Measurements from ENCODE around the gene RPP25L. TPM values are rescaled to one million over a fixed set of nuclear protein-coding genes. Genes with fewer than 3 reads are reported as not detected.
A peak's percentile ranks its signal among the peaks of the same experiment; 100 is the strongest.

Gene RPP25L
- total RNA-seq, 1 donor from 2014 or later, result 30.5 TPM

GRCh38 chr9:34579808-34580163, 32.1 kb downstream of the RPP25L start:
- TF ChIP-seq CTCF (IDR thresholded peaks at IDR 0.05; ENCODE audit: unreplicated experiment), result no peak
- Mint-ChIP-seq H3K4me3 (ENCODE audit: low read depth) (no peak overlapping the region), H3K9me3 (ENCODE audit: low read depth) (no peaks in the 10 kb centered on the region), H3K36me3 (ENCODE audit: insufficient read depth) (no peaks in the 10 kb centered on the region), H3K27ac (peak overlapping the region; percentile 65), H3K27me3 (peaks cover 81% of the 10 kb centered on the region), H3K4me1 (ENCODE audit: low read depth) (peaks cover 37% of the 10 kb centered on the region)
- no peak for DNase-seq (ENCODE audit: low spot score, unreplicated experiment)

GRCh38 chr9:34579104-34579807, 32.6 kb downstream of the RPP25L start:
- Mint-ChIP-seq H3K4me1 (ENCODE audit: low read depth) (peaks cover 37% of the 10 kb centered on the region), H3K27ac (no peak overlapping the region), H3K9me3 (ENCODE audit: low read depth) (no peaks in the 10 kb centered on the region), H3K27me3 (peaks cover 79% of the 10 kb centered on the region), H3K36me3 (ENCODE audit: insufficient read depth) (no peaks in the 10 kb centered on the region), H3K4me3 (ENCODE audit: low read depth) (peak overlapping the region; percentile 46)
- no peak for TF ChIP-seq CTCF (IDR thresholded peaks at IDR 0.05; ENCODE audit: unreplicated experiment)
- no peak for DNase-seq (ENCODE audit: low spot score, unreplicated experiment)

- TF ChIP-seq CTCF (IDR thresholded peaks at IDR 0.05; ENCODE audit: unreplicated experiment), result peak; percentile 15
- no peaks in the 10 kb centered on the region for H3K9me3 Mint-ChIP-seq (ENCODE audit: low read depth)
- peak overlapping the region; percentile 44 for H3K4me3 Mint-ChIP-seq (ENCODE audit: low read depth)
- no peaks in the 10 kb centered on the region for H3K36me3 Mint-ChIP-seq (ENCODE audit: insufficient read depth)
- no peak for DNase-seq (ENCODE audit: low spot score, unreplicated experiment)
- peaks cover 38% of the 10 kb centered on the region for H3K4me1 Mint-ChIP-seq (ENCODE audit: low read depth)
- peaks cover 76% of the 10 kb centered on the region for H3K27me3 Mint-ChIP-seq
- H3K27ac Mint-ChIP-seq, result no peak overlapping the region
Measured at GRCh38 chr9:34578241-34579103, 33.4 kb downstream of the RPP25L start.

- no peaks in the 10 kb centered on the region for H3K36me3 Mint-ChIP-seq (ENCODE audit: insufficient read depth)
- no peak for DNase-seq (ENCODE audit: low spot score, unreplicated experiment)
- H3K27ac Mint-ChIP-seq, result no peak overlapping the region
- peaks cover 76% of the 10 kb centered on the region for H3K27me3 Mint-ChIP-seq
- peak overlapping the region; percentile 64 for H3K4me3 Mint-ChIP-seq (ENCODE audit: low read depth)
- H3K9me3 Mint-ChIP-seq (ENCODE audit: low read depth), result no peaks in the 10 kb centered on the region
- peaks cover 38% of the 10 kb centered on the region for H3K4me1 Mint-ChIP-seq (ENCODE audit: low read depth)
- TF ChIP-seq CTCF (IDR thresholded peaks at IDR 0.05; ENCODE audit: unreplicated experiment), result no peak
Measured at GRCh38 chr9:34577400-34578240, 34.3 kb downstream of the RPP25L start.

All from progenitor cell of endocrine pancreas (in vitro differentiated cells).